IMR-90 (cell line): ENCODE measurements around the gene NHLRC2.

Experiments
- CEBPB ChIP-seq: IDR thresholded peaks from 2 replicates; pipeline ENCODE4 v1.6.1; 2012; ENCODE audit warnings: low read depth, low read length, improper control_type of control experiment
- CHD1 ChIP-seq: IDR thresholded peaks from 2 replicates; pipeline ENCODE4 v1.6.1; 2012; ENCODE audit warnings: low read depth, low read length, improper control_type of control experiment
- CTCF ChIP-seq: conservative IDR thresholded peaks from 2 replicates; pipeline ENCODE4 v1.5.1; 2012; ENCODE audit warnings: mild to moderate bottlenecking, low read depth, low read length, improper control_type of control experiment
- ELK1 ChIP-seq: fragments of 150-350 bp; IDR thresholded peaks from 2 replicates; pipeline ENCODE4 v1.6.1; 2016; ENCODE audit warnings: low read depth, mild to moderate bottlenecking, low read length, moderate library complexity, borderline replicate concordance
- FOS ChIP-seq: fragments of 150-350 bp; IDR thresholded peaks from 2 replicates; pipeline ENCODE4 v1.6.1; 2016; ENCODE audit warnings: low read depth, low read length
- MAFK ChIP-seq: IDR thresholded peaks from 2 replicates; pipeline ENCODE4 v1.6.1; 2012; ENCODE audit warnings: low read depth, low read length, improper control_type of control experiment
- MXI1 ChIP-seq: IDR thresholded peaks from 2 replicates; pipeline ENCODE4 v1.6.1; 2012; ENCODE audit warnings: low read depth, mild to moderate bottlenecking, low read length, moderate library complexity, borderline replicate concordance
- POLR2A ChIP-seq: IDR thresholded peaks from 2 replicates; pipeline ENCODE4 v1.6.1; 2012; ENCODE audit warnings: mild to moderate bottlenecking, low read depth, low read length
- RAD21 ChIP-seq: IDR thresholded peaks from 2 replicates; pipeline ENCODE4 v1.6.1; 2012; ENCODE audit warnings: low read length, improper control_type of control experiment
- RCOR1 ChIP-seq: IDR thresholded peaks from 2 replicates; pipeline ENCODE4 v1.6.1; 2012; ENCODE audit warnings: mild to moderate bottlenecking, low read length, improper control_type of control experiment; ENCODE audit not compliant: insufficient replicate concordance
- RFX5 ChIP-seq: IDR thresholded peaks from 2 replicates; pipeline ENCODE4 v1.8.0; 2012; ENCODE audit warnings: low read depth, mild to moderate bottlenecking, low read length, moderate library complexity
- SMC3 ChIP-seq: fragments of 150-350 bp; IDR thresholded peaks from 2 replicates; pipeline ENCODE4 v1.6.1; 2016; ENCODE audit warnings: low read depth, mild to moderate bottlenecking, antibody characterized with exemption, low read length, moderate library complexity
- USF2 ChIP-seq: fragments of 150-350 bp; IDR thresholded peaks from 2 replicates; pipeline ENCODE4 v1.6.1; 2017; ENCODE audit warnings: mild to moderate bottlenecking, antibody characterized with exemption, low read length, low read depth

DNA sequence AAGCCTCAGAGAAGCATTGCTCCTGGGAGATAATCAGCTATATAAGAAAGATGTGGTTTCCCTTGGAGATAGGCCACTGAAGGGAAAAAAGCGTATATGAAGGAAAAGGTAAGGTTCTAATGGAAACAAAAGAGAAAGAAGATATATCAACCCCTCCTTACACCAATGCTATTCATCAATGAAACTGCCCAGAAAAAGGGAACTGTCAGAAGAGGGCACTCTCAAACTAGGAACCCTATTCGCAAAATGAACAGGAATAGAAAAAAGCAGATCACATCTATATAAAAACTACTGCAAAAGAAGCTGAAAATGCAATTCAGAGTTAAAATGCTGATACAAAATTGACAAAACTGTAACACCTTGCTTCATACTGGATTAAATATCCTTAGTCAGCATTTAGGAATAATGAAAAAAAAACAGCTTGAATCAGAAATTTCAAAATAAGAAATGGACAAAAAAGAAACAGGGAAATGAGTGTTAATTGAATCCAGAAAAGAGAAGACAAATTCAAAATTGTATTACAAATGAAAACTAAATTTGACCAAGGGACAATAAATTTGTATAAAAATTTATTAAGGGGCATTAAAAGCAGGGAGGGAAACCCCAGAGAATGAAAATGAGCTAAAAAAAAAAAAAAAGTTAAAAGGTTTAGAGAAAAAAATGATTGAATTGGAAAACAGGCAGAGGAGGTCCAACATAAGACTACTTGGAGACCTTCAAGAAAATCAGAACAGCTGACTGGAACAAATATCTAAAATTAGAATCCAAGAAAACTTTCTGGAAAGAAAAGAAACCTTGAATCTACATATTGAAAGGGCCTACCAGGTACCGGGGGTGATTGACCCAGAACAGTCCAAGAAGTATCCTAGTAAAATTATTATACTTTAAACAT, 17.9 kb downstream of the NHLRC2 start:
- TF ChIP-seq CTCF (no peak), RCOR1 (no peak), FOS (no peak), SMC3 (no peak), POLR2A (no peak), USF2 (no peak), CEBPB (no peak), CHD1 (no peak), RAD21 (no peak), RFX5 (no peak), ELK1 (no peak), MXI1 (no peak), MAFK (peak; percentile 97)
